NCI-H524 treated with DMSO at 0.1 percent for 48 hours (cell line): ENCODE results near the gene ZBTB17.
A peak's percentile ranks its signal among the peaks of the same experiment; 100 is the strongest.
"Not testable (repeated sequence)": the region's sequence is repeated elsewhere in the genome, so short reads cannot be mapped to it uniquely, and the experiment has no call there.

ENCODE experiments used
- DNase-seq: peaks from one replicate; lab custom pipeline; 2025; lab: John Stamatoyannopoulos, UW

ZBTB17 gene

GRCh38 chr1:15975805-15976680, at the start of gene ZBTB17:
TSS of gene ZBTB17 (minus strand) at chr1:15976101. CDS start at chr1:15948495, 27,606 bp downstream.
- peak; percentile 19 for DNase-seq

DNA sequence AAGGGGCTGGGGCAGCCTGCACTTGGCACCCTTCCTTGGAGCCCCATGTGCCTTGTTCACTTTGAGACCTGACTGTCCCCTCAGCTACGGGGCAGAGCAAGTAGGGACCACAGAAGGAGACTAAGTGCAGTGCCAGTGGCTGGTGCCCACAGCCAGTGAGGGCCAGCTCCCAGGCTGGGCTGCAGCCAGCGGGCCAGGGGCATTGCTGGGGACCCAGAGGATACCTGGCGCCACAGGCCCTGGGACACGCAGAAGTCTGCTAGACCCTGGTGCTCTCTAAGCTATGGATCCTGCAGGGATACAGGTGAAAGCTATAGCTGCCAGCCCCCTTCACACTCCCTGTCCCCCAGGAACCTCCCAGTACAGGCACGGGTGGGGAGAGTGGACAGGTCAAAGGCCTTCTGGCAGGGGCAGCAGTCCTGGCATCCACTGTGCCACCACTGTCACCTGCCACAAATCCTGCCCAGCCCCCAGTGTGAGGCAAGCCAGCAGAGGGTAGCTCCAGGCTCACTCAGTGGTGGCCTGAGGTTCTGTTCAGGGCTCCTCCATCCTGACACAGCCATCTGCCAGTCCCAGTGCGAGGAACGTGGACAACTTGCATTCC, 47.3 kb upstream of the ZBTB17 start:
- DNase-seq: no peak

GRCh38 chr1:16022393-16022792, 46.5 kb upstream of the ZBTB17 start:
- no peak for DNase-seq

- no peak for DNase-seq
These were observed 45.8 kb upstream of the ZBTB17 start, which contains the start of gene CLCNKA for GRCh38 chr1:16021681-16022080. TSS of gene CLCNKA (plus strand) at chr1:16022036. CDS start at chr1:16022620, 584 bp downstream.

DNA sequence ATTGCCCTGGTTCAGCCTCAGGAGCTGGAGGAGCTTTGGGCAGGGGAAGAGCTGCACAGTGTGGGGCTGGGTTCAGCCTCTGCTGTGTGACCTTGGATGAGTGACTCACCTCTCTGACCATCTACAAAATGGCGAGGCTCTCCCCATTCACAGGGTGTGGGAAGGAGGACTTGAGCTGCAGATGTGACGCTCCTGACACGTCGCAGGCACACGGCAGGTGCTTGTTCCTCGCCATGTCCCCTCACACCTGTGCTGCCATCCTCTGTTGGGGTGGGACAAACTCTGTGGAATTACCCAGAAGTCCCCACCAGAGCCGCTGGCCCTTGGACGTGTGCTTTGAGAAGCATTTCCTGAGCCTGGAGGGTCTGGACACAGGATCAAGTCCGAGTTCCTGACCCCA, 45.0 kb upstream of the ZBTB17 start:
- not testable (repeated sequence) for DNase-seq

GRCh38 chr1:16020325-16020724, 44.4 kb upstream of the ZBTB17 start:
- DNase-seq: no peak

GRCh38 chr1:16019644-16020277, 43.9 kb upstream of the ZBTB17 start:
- no peak for DNase-seq

DNA sequence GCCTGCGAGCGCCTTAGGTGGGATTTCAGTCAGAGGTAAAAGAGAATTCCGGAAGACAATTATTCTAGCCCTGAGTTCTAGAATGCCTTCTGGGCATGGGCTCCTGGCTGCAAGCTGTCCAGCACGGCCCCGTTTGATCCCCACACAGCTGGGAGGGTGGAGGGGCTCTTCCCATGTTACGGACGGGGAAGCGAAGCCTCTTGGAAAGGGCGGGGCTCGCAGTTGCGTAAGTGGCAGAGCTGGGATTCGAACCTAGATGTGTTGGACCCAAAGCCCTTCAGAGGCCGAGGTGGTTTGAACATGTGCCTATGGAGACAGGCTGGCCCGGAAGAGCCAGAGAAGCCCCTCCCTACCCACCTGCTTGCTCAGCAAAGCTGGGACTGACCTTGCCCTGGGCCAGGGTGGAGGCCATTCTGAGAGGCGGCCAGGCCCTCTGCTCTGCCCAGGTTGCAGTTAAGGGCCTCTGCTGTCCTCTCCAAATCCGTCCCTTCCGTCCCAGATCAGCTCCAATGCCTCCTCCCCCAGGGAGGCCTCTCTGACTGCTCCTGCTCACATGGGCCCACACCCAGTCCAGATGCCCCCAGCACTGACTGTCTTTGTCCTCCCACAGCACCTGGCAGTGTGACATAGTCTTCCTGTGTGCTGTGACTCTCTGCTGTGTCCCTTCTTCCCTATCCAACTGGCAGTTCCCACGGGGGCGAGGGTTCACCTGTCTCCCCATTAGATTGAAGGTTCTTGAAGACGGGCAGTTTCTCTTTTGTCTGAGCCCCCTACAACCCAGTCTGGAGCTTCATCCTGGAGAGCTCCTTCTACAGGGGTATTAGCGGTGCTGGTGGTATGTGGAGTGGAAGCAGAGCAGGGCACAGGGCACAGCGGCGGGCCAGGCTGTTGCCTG, 43.1 kb upstream of the ZBTB17 start:
- DNase-seq: no peak

- no peak for DNase-seq
These were observed 42.4 kb upstream of the ZBTB17 start for GRCh38 chr1:16018308-16018707.

DNA sequence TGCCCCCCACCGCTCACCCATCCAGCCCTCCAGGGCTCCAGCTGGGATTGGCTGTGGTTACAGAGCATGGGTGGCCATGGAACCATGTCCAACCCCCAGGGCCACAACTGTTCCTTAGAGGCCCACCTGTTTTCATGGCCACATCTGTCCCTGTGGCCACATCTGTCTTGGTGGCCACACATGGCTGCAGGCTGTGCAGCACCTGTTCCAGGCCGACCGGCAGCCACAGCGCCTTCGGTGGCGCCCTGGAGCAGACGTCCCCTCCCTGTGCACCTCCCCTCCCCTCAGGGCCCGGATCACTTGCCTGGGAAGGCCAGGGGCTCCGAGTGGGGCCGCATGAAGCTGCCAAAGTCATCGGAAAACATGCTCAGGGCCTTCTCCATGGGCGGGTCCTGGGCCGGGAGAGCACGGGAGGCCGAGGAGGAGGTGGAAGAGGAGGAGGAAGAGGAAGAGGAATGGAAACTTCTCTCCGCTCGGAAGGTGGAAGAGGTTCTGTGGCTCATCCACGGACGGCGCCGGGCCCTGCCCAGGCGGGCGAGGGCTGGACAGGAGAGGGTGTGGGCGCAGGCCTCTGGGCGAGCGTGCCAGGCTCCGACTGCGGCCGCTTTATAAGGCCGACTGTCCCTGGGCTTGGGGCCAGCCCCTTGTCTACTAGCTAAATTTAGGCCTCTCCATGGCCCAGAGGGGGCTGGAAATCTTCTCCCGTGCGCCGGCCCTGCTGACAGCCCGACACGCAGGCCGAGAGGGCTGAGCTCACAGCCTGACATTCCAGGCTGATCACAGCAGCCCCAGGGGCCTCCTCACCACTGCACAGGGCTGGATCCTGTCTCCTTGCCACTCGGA, 41.8 kb upstream of the ZBTB17 start, which contains the start of gene HSPB7:
Gene HSPB7, minus strand, starts transcription at position 583 of the 843 bp plus-strand sequence. Its CDS starts 80 bp downstream, at position 503.
- no peak for DNase-seq

GRCh38 chr1:16017076-16017460, 41.2 kb upstream of the ZBTB17 start:
- DNase-seq: no peak

DNA sequence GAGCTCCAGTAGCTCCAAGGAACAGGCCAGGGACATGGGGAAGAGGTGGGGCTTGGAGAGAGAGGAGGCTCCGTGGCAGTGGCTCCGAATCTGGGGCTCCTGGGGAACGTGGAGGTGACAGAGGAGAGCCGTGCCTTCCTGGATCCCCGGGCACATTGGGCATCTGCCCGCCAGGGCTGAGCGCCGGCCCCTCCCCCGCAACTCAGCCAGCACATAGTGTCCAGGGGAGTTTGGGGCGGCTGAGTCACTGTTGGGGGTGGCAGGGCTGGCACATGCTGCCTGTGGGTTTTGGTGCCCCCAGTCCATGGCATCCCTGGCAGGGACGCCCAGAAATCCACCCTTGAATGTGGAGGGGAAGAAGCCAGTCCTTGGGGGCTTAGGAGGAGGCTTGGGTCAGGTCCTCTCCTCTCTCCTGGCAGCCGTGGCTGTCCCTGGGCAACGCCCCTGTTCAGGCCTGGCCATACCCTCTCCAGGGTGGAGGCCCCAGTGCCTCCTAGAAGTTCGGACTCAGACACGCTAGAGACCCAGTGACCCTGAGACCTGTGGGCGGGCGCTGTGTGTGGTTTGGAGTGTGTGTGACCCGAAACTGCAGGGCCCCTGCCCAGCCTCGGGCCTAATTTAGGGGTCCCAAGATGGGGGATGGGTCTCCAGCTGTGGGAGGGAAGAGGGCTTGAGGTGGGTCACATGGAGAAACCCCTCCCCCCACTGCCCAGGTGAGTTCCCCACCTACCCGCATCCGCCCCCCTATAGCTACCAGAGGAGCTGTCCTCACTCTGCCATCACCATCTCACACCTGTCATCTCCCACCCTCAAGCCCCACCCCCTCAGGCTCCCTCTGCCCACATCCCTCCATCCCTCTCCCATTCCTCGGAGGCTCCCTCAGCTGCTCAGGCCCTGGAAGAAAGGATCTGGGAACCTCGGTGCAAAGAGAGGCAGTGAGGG, 40.3 kb upstream of the ZBTB17 start:
- DNase-seq: no peak

DNA sequence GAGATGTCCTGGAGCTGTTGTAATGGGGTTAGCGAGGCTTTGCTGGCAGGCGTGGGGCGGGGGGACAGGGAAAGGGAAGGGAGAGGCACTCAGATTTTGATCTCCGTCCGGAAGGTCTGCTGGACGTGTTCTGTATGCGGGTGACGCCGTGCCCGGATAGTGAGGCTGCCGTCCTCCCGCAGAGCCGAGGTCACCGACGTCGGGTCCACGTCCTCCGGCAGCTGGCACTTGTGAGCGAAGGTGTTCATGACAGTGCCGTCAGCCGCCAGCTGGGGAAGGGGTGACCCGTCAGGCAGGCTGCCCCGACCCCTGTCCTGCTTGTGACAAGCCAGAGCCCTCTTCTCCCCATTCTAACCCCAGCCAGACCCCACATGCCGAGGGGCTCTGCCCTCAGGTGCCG, 39.6 kb upstream of the ZBTB17 start:
- no peak for DNase-seq

DNA sequence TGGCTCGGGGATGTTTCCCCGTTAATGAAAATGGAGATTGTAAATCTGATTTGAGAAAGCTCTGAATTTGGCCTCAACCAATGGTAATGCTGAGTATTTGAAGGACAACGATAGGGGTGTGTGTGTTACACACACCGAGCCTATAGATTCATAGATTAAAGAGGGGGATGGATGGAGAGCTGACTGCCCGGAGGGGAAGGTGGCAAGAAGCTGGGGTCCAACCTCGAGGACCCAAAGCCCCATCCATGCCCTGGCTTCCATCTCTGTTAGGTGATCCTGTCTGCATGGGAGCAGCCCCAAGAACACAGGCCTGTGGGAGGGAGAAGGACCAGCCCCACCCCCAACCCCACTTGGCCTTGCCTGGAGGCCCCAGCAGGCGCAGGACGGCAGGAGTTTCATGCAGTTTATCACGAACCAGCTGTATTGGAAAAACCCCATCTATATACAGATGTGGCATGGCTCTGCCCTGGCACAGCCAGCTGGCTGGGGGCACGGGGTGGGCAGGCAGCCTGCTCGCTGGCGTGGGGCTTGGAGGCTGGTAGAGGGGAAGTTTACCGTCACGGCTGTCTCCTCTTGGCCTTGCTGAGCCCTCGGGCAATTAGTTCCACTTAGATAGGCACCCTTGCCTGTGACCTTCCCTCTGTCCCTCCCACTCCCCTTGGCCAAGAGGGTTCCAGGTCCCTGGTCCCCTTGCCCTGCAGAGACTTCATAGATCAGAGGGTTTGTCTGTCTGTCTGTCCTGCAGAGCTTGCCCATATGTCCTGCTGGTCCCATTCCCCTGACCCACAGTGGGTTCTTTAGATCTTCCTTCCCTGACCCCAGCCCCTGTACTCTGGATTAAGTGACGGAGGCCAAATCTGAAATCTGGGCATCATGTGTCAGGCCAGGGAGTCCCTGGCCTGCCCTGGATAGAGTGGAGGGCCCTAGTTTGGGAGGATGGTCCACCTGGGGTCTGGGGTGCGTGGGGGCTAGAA, 38.9 kb upstream of the ZBTB17 start:
- no peak for DNase-seq

DNA sequence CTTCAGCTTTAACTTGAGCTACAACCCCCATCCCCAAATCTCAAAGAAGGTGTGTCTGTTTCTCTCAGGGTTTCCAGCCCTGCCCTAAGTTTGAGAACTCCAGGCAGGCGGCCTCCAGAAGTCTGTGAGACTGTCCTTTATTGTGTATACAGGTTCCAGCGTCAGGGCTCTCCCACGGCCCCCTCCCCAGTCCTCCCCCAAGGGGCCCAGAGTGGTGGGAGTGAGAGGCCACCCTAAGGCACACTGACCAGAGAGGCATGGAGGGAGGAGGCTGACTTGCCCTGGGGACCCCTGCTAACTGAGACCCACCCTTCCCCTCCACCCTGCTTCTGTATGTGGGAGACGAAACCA, 38.0 kb upstream of the ZBTB17 start:
- DNase-seq: no peak

DNA sequence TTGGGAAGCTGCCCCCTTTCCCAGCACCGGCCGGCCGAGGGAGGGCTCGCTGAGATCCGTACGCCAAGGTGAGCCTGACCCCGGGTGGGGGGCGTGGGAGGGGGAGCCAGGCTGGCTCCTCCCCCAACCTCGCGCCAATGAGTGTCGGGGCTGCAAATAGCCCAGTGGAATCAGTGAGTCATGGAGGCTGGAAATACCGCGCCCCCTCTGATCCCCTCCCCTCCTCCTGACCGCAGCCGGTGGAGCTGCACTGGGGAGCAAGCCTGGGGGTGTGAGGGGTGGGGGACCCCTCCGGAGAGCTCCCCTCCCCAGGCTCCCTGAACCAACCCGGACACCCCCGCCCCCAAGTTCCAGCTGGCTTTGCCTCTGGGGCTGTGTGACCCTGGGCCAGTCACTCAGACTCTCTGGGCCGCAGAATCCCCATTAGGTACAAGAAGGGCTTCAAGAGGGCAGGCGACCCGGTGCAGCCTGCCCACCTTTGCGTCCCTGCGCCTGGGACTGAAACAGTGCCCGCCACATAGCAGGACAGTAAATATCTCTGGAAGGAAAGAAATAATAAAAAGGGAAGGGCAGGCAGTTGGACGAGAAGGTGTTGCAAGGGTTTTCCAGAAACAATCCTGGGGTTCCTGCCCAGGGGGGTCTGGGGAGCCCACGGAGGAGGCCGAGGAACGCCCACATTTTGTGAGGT, 37.5 kb upstream of the ZBTB17 start:
- no peak for DNase-seq

DNA sequence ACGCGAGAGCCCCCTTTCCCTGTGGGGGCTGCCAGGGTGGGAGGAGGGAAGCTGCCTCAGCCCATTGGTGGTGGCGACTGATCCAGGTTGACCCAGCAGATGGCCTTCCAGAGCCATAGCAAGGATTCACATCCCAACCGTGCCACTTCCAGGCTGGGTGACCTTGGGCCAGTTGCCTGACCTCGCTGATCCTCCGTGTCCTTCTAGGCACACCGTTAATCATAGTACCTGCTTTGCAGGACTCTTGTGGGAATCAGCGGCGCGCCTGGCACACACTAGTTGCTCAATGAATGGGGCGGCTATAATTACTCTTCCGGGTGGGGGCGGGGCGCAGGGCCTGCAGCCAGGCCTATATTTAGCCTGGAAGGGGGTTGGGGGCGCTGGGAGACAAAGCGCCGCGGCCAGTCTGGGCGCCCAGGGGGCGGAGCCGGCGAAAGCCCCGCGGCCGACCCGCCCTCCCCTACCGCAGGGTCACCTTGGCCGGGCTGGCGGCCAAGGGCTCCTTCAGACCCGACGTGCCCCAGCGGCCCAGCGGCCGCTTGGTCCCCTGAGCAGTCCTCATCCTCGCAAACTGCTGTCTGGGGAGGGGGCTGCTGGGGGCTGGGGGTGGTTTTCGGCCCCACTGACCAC, 36.8 kb upstream of the ZBTB17 start:
- DNase-seq: no peak
